ENCODE measurements around the gene IL18.

DNA sequence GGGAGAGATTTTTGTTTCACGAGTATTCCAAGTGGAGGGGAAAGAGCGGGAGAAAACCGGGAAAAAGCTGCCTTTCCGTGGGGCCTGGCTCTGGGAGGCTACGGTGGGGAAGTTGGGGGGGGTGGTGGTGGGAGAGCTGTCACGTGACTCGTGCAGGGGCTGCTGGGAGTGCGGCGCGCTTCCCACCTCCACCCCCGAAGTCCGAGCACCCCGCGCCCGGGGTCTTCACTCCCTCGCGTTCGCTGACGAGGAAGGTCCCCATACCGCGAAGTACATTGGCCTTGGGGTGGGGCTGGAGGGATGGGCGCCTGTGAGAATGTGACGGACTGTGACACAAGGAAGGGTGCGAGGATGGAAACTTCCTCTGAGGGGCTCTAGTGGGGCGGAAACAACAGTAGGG is 3.3 kb upstream of the IL18 start, which contains the start of gene TEX12:
- TF ChIP-seq, protein P1, sequence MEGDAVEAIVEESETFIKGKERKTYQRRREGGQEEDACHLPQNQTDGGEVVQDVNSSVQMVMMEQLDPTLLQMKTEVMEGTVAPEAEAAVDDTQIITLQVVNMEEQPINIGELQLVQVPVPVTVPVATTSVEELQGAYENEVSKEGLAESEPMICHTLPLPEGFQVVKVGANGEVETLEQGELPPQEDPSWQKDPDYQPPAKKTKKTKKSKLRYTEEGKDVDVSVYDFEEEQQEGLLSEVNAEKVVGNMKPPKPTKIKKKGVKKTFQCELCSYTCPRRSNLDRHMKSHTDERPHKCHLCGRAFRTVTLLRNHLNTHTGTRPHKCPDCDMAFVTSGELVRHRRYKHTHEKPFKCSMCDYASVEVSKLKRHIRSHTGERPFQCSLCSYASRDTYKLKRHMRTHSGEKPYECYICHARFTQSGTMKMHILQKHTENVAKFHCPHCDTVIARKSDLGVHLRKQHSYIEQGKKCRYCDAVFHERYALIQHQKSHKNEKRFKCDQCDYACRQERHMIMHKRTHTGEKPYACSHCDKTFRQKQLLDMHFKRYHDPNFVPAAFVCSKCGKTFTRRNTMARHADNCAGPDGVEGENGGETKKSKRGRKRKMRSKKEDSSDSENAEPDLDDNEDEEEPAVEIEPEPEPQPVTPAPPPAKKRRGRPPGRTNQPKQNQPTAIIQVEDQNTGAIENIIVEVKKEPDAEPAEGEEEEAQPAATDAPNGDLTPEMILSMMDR (IDR thresholded peaks at IDR 0.05), result no peak
- TF ChIP-seq POLR2A (IDR thresholded peaks at IDR 0.05) (no peak), EP300 (IDR thresholded peaks at IDR 0.05) (no peak), POLR2AphosphoS5 (IDR thresholded peaks at IDR 0.05) (no peak)

All from stomach (tissue), 4 donors.